Measurements from ENCODE around the gene VIT.
"Not testable (repeated sequence)": the region's sequence is repeated elsewhere in the genome, so short reads cannot be mapped to it uniquely, and the experiment has no call there.

VIT gene

DNA sequence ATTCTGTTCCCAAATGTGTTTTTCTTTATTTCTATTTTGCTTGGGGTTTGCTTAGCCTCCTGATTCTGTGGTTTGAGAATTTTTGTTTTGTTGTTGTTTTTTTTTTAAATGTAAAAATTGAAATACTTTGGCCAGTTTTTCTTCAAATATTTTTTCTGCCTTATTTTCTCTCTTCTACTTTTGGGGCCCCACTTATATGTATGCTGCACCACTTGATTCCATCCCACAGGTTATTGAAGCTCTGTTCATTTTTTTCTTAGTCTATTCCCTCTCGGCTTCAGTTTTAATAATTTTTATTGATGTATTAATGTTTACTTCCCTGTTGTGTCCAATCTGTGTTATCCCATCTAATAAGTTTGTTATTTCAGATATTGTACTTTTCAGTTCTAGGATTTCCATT is 17.7 kb upstream of the VIT start:
- DNase-seq (ENCODE audit: low spot score), result no peak

GRCh38 chr2:36680012-36680411 is 16.5 kb upstream of the VIT start:
- no peak for DNase-seq (ENCODE audit: low spot score)

- DNase-seq (ENCODE audit: low spot score), result no peak
Measured at GRCh38 chr2:36682562-36682961, 13.9 kb upstream of the VIT start.

GRCh38 chr2:36683002-36683401 is 13.5 kb upstream of the VIT start:
- no peak for DNase-seq (ENCODE audit: low spot score)

- DNase-seq (ENCODE audit: low spot score), result not testable (repeated sequence)
Measured at GRCh38 chr2:36688291-36688690, 8.2 kb upstream of the VIT start.

- not testable (repeated sequence) for DNase-seq (ENCODE audit: low spot score)
Measured at GRCh38 chr2:36689013-36689412, 7.5 kb upstream of the VIT start.

GRCh38 chr2:36692121-36692520 is 4.4 kb upstream of the VIT start:
- DNase-seq (ENCODE audit: low spot score), result no peak

DNA sequence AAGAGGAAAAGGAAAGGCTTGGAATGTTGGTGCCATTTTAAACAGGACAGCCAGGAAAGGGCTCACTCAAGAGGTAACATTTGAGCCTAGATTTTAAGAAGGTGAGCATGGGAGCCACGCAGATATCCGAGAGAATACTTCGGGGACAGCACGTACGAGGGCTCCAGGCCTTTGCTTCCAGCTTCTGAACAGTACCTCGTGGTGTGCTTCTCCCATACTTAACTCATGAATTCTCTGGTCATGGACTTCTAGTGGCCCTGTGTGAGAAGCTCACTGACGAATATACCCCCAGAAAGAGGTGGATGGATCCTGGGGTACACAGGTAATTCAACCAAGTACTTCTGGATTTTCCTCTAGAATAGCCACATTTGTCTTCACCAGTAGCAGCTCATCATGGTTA is 2.7 kb upstream of the VIT start:
- no peak for DNase-seq (ENCODE audit: low spot score)

- DNase-seq (ENCODE audit: low spot score), result no peak
Measured at GRCh38 chr2:36695746-36696415, 626 bp upstream of the VIT start.

DNA sequence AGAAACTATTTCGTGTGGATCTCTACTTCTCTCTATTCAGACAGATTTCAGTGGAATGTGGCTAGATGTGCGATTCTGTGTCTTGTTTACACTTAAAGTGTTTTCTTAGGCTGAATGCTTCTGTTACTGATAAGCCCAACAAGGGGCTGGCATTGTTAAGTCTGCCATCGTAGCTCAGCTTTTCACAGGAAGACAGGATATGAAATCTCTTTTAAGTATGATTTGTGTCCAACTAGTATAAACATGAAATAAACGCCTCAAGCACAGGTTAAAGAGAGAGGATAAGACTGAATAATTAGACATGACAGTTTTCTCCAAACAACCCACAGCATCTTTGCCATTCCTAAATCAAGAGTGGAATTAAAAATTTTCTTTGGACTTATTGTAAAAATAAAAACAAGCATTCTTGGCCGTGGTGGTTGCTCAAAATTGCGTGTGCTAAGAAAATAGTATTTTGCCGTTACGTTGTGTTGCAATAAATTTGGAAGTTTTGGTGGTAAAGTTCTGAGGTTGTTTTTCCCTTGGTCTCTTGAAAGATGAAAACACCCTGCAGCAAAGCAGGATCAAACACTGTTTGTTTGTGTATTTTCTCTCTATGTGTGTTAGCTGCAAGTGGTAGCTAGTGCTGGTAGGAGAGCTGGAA is 1.0 kb downstream of the VIT start:
- no peak for DNase-seq (ENCODE audit: low spot score)

- DNase-seq (ENCODE audit: low spot score), result no peak
Measured at GRCh38 chr2:36698993-36699392, 2.5 kb downstream of the VIT start.

GRCh38 chr2:36700311-36700710 is 3.8 kb downstream of the VIT start:
- DNase-seq (ENCODE audit: low spot score), result no peak

GRCh38 chr2:36701391-36701795 is 4.9 kb downstream of the VIT start:
- no peak for DNase-seq (ENCODE audit: low spot score)

DNA sequence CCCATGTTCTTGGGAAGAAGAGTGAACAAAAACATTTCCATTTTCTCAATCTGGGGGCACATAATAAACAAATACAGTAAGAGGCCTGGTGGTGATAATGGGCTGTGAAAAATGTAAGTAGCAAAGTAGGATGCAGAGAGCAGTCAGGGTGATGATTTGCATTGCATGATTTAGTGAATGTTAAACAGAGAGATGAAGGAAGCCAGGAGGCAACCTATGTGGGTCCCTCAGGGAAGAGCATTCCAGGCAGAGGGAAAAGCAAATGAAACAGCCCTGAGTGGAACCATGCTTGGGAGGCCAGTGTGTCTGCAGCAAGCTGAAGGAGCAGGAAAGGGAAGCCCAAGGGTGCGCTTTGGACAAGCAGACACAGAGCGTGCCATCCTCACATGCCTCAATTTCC is 5.4 kb downstream of the VIT start:
- no peak for DNase-seq (ENCODE audit: low spot score)

GRCh38 chr2:36702781-36703180 is 6.3 kb downstream of the VIT start:
- DNase-seq (ENCODE audit: low spot score), result no peak

GRCh38 chr2:36704475-36705150 is 8.1 kb downstream of the VIT start:
- no peak for DNase-seq (ENCODE audit: low spot score)

GRCh38 chr2:36705326-36706020 is 9.0 kb downstream of the VIT start:
- DNase-seq (ENCODE audit: low spot score), result no peak

GRCh38 chr2:36706021-36706876 is 9.7 kb downstream of the VIT start:
- DNase-seq (ENCODE audit: low spot score), result no peak

- no peak for DNase-seq (ENCODE audit: low spot score)
Measured at GRCh38 chr2:36707050-36707449, 10.5 kb downstream of the VIT start.

- no peak for DNase-seq (ENCODE audit: low spot score)
Measured at GRCh38 chr2:36708041-36708741, 11.7 kb downstream of the VIT start.

GRCh38 chr2:36710858-36711515 is 14.5 kb downstream of the VIT start:
- no peak for DNase-seq (ENCODE audit: low spot score)
